ENCODE results near the gene AMFR. TPM values are rescaled to one million over a fixed set of nuclear protein-coding genes. Genes with fewer than 3 reads are reported as not detected.

AMFR gene
- 210 and 356 TPM in 2 replicates for total RNA-seq

GRCh38 chr16:56425439-56425832 lies at the start of gene AMFR:
Gene AMFR, minus strand, starts transcription at chr16:56425545. Its CDS starts 218 bp downstream, at chr16:56425327.

GRCh38 chr16:56450986-56451752 lies 25.8 kb upstream of the AMFR start, which contains the start of the genes NUDT21 and OGFOD1:
Gene NUDT21, minus strand, starts transcription at chr16:56451332. Its CDS starts 130 bp downstream, at chr16:56451202.
Gene OGFOD1, plus strand, starts transcription at chr16:56451554. Its CDS starts 59 bp downstream, at chr16:56451613.

Other genes starting within 250 kb of the AMFR start
- gene GNAO1, start 234.1 kb downstream of the AMFR start, total RNA-seq = not detected in 2 replicates
- gene NUDT21, start 25.8 kb upstream of the AMFR start, total RNA-seq = 53.3 and 73.9 TPM in 2 replicates
- 62.7 and 120 TPM in 2 replicates for gene OGFOD1, start 26.0 kb upstream of the AMFR start, total RNA-seq
- gene BBS2, start 94.5 kb upstream of the AMFR start, total RNA-seq = 26.4 and 34.7 TPM in 2 replicates
- gene MT4, start 139.5 kb upstream of the AMFR start, total RNA-seq = not detected in 2 replicates
- gene MT3, start 164.0 kb upstream of the AMFR start, total RNA-seq = not detected in 2 replicates
- 41.6 and 86.4 TPM in 2 replicates for gene MT2A, start 183.0 kb upstream of the AMFR start, total RNA-seq
- gene MT1E, start 200.2 kb upstream of the AMFR start, total RNA-seq = 64.6 and 115 TPM in 2 replicates
- gene MT1M, start 207.1 kb upstream of the AMFR start, total RNA-seq = 2.5 and 4.2 TPM in 2 replicates
- 0.65 and 0.69 TPM in 2 replicates for gene MT1A, start 213.1 kb upstream of the AMFR start, total RNA-seq
- gene MT1B, start 226.3 kb upstream of the AMFR start, total RNA-seq = not detected in 2 replicates
- 0.69 and 1.5 TPM in 2 replicates for gene MT1F, start 232.4 kb upstream of the AMFR start, total RNA-seq
- not detected in 2 replicates for gene MT1G, start 242.5 kb upstream of the AMFR start, total RNA-seq
- gene MT1H, start 244.3 kb upstream of the AMFR start, total RNA-seq = not detected in 2 replicates